Choroid plexus epithelial cell (primary cell): Measurements from ENCODE around the gene FCRL6.

Experiments
- DNase-seq: peaks from one replicate; pipeline ENCODE4 v3.0.0-alpha.2; 2010; ENCODE audit warnings: low read depth
- H3K4me3 ChIP-seq: 2 replicates; pipeline ENCODE4 v1.5.1; 2011; ENCODE audit warnings: low read depth, mild to moderate bottlenecking, control low read depth, low read length, moderate library complexity
- TF ChIP-seq, protein P1 (sequence below): conservative IDR thresholded peaks from 2 replicates; pipeline ENCODE4 v1.5.1; 2011; ENCODE audit warnings: low read depth, mild to moderate bottlenecking, control low read depth, inconsistent platforms, low read length, moderate library complexity

FCRL6 gene

GRCh38 chr1:159815926-159816325 lies 13.8 kb downstream of the FCRL6 start:
- TF ChIP-seq, protein P1, sequence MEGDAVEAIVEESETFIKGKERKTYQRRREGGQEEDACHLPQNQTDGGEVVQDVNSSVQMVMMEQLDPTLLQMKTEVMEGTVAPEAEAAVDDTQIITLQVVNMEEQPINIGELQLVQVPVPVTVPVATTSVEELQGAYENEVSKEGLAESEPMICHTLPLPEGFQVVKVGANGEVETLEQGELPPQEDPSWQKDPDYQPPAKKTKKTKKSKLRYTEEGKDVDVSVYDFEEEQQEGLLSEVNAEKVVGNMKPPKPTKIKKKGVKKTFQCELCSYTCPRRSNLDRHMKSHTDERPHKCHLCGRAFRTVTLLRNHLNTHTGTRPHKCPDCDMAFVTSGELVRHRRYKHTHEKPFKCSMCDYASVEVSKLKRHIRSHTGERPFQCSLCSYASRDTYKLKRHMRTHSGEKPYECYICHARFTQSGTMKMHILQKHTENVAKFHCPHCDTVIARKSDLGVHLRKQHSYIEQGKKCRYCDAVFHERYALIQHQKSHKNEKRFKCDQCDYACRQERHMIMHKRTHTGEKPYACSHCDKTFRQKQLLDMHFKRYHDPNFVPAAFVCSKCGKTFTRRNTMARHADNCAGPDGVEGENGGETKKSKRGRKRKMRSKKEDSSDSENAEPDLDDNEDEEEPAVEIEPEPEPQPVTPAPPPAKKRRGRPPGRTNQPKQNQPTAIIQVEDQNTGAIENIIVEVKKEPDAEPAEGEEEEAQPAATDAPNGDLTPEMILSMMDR = no peak
- DNase-seq = no peak
- H3K4me3 ChIP-seq = no peak overlapping the region

- no peak for DNase-seq
- TF ChIP-seq, protein P1 = no peak
- H3K4me3 ChIP-seq = no peak overlapping the region
Measured at GRCh38 chr1:159817276-159818041, 15.3 kb downstream of the FCRL6 start.

GRCh38 chr1:159821171-159821867 lies 19.2 kb downstream of the FCRL6 start:
- TF ChIP-seq, protein P1 = peak; percentile 80
- no peak overlapping the region for H3K4me3 ChIP-seq
- DNase-seq = peak; percentile 67

DNA sequence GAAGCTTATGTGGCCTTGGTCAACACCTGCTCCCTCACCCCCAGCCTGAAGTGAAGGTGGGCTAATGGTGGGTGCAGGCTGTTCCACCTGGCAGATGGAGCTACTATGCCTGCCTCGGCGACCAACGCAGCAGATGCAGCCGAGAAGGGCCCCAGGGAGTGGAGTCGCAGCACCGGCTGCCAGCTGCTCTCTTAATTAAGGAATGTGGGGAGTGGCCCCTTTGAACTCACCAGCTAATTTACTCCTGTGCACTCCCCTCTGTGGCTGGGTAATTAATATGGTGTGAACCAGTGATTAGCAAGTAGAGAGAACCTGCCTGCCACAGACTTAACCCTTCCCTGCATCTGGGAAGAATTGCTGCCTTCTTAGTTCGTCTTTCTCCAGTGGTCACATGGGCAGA lies 21.2 kb downstream of the FCRL6 start:
- DNase-seq = no peak
- H3K4me3 ChIP-seq = no peak overlapping the region
- TF ChIP-seq, protein P1 = no peak

- DNase-seq = no peak
- TF ChIP-seq, protein P1 = no peak
- H3K4me3 ChIP-seq = no peak overlapping the region
Measured at GRCh38 chr1:159825564-159825963, 23.4 kb downstream of the FCRL6 start.

DNA sequence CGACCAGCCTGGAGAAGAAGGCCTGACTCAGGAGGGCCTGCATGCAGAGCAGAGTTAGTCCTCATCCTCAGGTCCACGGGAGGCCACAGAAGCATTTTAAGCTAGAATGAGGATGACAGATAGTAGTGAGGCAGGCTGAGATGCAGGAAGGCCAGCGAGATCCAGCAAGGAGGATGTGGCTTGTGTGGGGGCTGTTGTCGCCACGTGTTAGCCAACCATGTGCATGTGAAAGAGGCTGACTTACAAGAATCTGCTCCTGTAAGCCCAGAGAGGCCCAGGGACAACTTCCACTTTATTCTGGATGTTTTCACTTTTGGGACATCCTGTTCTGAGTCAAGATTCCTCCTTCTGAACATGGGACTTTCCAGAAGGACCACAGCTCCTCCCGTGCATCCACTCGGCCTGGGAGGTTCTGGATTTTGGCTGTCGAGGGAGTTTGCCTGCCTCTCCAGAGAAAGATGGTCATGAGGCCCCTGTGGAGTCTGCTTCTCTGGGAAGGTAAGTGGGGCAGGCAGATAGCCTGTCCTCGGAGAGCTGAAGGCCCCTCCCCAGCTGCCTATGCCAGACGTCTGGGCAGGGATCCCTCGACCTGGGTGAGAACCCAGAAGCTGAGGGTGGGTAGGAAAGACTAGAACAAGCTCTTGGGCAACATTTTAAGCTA lies 24.4 kb downstream of the FCRL6 start, which contains the start of gene SLAMF8:
SLAMF8 (plus strand) TSS at position 433 of the 661 bp plus-strand sequence; CDS start at position 459, 26 bp downstream.
- no peak within 1 kb of the TSS for H3K4me3 ChIP-seq
- TF ChIP-seq, protein P1 = no peak
- DNase-seq = no peak
